Left lobe of liver (tissue), 2 donors: ENCODE results near the gene FBXL15. TPM values are rescaled to one million over a fixed set of nuclear protein-coding genes. Genes with fewer than 3 reads are reported as not detected.
A peak's percentile ranks its signal among the peaks of the same experiment; 100 is the strongest.
"Not testable (repeated sequence)": the region's sequence is repeated elsewhere in the genome, so short reads cannot be mapped to it uniquely, and the experiment has no call there.

Source experiments
- ATAC-seq: fragments of 200-7000 bp; cut with Tn5 transposase; one replicate; pipeline ENCODE4 v1.9.1; 2020; ENCODE audit warnings: mild to moderate bottlenecking, moderate library complexity
- DNase-seq: peaks from one replicate; pipeline ENCODE4 v3.0.0-alpha.2; 2020; ENCODE audit warnings: low spot score
- total RNA-seq: library from RNA; stranded (reverse); gene quantifications from one replicate; pipeline ENCODE4 v1.2.1, GENCODE V29; 2021
- donor health status: DM: no; HTN: no; CAD: no; lungs with moderate emphysema.
- donor health status: DM: no; HTN: yes; CAD: no.

The FBXL15 gene
- total RNA-seq, 1 donor from 2014 or later, result 12.7 TPM

- DNase-seq (peak; percentile 46), ATAC-seq (no peak)
Measured at GRCh38 chr10:102452672-102453340, 32.2 kb downstream of the FBXL15 start.

- DNase-seq (no peak), ATAC-seq (no peak)
Measured at GRCh38 chr10:102453502-102453901, 32.9 kb downstream of the FBXL15 start.

GRCh38 chr10:102454662-102455487 lies 34.2 kb downstream of the FBXL15 start:
- DNase-seq, ATAC-seq: not testable (repeated sequence)

- no peak for ATAC-seq
- no peak for DNase-seq
Measured at GRCh38 chr10:102455893-102456471, 35.3 kb downstream of the FBXL15 start.

- no peak for ATAC-seq
- no peak for DNase-seq
Measured at GRCh38 chr10:102457591-102458150, 37.0 kb downstream of the FBXL15 start.

- ATAC-seq (no peak), DNase-seq (no peak)
Measured at GRCh38 chr10:102458656-102459055, 38.0 kb downstream of the FBXL15 start.

GRCh38 chr10:102460836-102461186 lies 40.2 kb downstream of the FBXL15 start:
- no peak for DNase-seq
- ATAC-seq, result peak; percentile 17

GRCh38 chr10:102461187-102462054 lies 40.8 kb downstream of the FBXL15 start:
- ATAC-seq (peak; percentile 93), DNase-seq (peak; percentile 96)

GRCh38 chr10:102462512-102463054 lies 41.9 kb downstream of the FBXL15 start:
- ATAC-seq (no peak), DNase-seq (no peak)

- ATAC-seq (no peak), DNase-seq (no peak)
Measured at GRCh38 chr10:102463983-102464382, 43.3 kb downstream of the FBXL15 start.

- no peak for DNase-seq
- ATAC-seq, result no peak
Measured at GRCh38 chr10:102465466-102465865, 44.8 kb downstream of the FBXL15 start.

- no peak for ATAC-seq
Measured at GRCh38 chr10:102467318-102467717, 46.7 kb downstream of the FBXL15 start.

GRCh38 chr10:102467971-102468438 lies 47.4 kb downstream of the FBXL15 start:
- ATAC-seq (no peak), DNase-seq (no peak)

More at GRCh38 chr10:102467318-102467717, 46.7 kb downstream of the FBXL15 start:
- no peak for DNase-seq

GRCh38 chr10:102468683-102469082 lies 48.0 kb downstream of the FBXL15 start:
- DNase-seq (no peak), ATAC-seq (no peak)

GRCh38 chr10:102470579-102471546 lies 50.2 kb downstream of the FBXL15 start:
- ATAC-seq (no peak), DNase-seq (no peak)
